GM10266 (cell line): ENCODE results near the gene KAZALD1.

Experiments used
- DNase-seq: peaks from one replicate; pipeline ENCODE4 v3.0.0; 2012; ENCODE audit errors: extremely low spot score
- TF ChIP-seq, protein P1 (sequence below): IDR thresholded peaks from 2 replicates; pipeline ENCODE4 v1.5.1; 2012; ENCODE audit warnings: mild to moderate bottlenecking, low read depth; ENCODE audit not compliant: control insufficient read depth, insufficient read depth; ENCODE audit errors: missing control alignments

The KAZALD1 gene

DNA sequence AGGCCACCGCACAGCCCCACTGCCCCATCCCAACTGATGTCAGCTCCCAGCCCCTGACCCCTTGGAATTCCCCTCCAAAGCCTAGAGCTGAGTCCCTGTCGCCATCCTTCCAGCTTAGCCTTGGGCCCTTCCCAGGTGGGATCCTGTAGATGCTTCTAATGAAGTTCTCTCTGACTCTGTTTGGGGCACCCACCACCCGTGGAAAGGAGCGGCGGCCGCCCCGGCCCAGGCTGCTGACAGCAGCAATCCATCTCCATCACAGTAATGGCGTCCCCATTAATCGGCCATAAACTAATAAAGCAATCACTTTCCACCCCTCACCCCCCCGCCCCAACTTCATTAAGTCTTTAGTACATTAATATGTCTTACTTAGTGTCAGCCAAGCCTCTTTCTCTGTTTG is 25.6 kb downstream of the KAZALD1 start:
- DNase-seq, result no peak
- TF ChIP-seq, protein P1, sequence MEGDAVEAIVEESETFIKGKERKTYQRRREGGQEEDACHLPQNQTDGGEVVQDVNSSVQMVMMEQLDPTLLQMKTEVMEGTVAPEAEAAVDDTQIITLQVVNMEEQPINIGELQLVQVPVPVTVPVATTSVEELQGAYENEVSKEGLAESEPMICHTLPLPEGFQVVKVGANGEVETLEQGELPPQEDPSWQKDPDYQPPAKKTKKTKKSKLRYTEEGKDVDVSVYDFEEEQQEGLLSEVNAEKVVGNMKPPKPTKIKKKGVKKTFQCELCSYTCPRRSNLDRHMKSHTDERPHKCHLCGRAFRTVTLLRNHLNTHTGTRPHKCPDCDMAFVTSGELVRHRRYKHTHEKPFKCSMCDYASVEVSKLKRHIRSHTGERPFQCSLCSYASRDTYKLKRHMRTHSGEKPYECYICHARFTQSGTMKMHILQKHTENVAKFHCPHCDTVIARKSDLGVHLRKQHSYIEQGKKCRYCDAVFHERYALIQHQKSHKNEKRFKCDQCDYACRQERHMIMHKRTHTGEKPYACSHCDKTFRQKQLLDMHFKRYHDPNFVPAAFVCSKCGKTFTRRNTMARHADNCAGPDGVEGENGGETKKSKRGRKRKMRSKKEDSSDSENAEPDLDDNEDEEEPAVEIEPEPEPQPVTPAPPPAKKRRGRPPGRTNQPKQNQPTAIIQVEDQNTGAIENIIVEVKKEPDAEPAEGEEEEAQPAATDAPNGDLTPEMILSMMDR, result no peak

DNA sequence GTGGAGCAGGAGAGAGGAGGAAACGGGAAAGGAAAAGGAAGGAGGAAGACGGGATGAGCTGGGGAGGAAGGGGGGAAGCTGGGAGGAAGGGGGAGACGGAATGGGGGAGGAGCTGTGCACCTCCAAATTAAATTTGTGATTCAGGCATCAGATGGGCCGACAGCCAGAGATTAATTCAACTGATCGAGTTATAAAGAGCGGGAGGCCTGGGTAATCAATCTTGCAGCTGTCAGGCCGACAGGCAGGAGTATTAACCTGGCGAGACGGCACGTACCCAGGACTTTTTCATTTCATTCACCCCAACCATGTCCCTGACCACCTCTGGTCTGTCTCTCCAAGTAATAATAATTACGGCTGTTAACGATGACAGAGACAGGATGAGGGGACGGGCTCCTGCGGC is 26.2 kb downstream of the KAZALD1 start:
- TF ChIP-seq, protein P1, result no peak
- no peak for DNase-seq

DNA sequence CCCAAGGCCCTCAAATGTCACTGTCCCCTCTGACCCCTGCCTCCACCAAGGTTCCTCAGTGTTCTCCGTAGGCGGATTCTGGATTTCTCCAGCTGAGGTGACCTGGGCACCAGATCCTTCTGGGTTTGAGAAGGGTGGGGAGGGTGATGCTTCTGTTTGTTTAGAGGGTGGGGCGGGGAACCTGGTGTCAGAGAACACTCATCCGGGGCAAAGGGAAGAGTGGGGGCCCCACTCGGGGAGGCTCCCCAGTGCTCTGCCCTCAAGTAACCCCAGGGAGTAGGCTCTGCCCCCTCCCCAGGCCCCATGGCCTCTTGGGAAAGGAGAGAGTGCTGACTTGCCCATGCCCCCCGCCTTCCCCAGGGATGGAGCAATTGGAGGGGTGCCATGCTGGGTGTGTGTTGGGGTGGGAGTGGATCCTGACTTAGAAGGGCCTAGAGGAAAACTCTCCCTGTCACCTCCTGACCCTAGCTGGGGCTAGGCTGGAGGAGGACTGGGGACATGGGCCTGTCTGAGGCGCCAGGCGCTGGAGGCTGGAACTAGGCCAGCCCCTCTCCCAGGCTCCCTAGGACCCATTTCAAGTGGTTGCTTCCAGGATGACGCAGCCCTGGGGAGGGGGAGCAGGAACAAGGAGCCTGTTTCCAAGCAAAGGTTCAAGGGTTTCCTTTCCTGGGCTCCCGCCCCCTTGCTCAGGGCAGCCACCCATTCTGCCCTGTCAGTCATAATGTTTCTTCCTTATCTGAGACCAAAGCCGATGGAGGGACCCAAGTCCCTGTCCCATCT is 27.9 kb downstream of the KAZALD1 start:
- TF ChIP-seq, protein P1, result no peak
- DNase-seq, result no peak

DNA sequence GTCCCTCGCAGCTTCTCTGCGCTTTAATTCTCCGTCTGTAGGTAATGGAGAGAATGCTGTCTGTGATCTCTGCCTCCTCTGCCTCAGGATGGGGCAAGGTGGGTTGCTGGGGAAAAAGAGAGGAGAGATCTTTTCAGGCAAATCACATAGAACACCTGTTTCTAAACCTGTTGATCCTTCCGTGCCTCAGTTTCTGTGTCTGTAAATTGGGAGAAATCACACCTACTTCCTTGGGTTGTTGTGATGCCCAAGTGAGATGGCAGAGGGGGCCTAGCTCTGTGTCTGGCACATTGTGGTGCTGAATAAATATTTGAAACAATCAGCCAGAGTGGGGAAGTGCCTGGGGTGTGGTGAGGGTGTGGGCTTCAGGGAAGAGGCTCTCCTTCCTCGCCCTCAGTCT is 28.8 kb downstream of the KAZALD1 start:
- no peak for DNase-seq
- TF ChIP-seq, protein P1, result no peak

DNA sequence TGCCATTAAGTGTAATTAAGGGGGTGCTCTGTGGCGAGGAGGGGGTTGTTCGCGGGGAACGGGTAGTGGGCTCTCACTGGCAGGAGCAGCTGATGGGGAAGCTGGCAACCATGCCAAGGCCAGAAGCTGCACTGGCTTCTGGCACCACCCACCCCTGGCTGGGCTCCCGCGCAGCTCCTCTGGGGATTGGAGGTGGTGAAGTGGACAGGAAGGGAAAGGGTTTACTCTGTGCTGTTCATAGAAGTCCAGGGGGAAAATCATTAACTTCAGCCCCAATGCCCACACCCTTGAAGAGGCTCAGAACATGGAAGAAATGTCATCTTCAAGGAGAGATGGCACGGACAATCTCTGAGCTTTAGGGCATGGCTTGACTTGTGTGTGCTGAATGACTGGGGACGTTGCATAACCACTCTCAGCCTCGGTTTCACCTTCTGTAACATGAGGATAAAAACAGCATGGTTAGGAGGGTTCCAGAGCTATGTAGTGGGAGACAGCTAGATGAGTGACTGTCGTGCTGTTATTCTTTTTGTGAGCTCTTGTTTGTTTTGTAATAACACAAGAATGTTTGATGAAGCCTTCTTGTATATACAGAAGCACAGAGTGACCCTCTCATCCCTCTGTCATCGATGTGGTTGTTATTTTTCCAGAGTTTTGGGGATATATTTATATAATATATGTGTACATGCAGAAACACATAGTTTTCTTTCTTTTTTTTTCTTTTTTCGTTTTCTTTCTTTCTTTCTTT is 29.9 kb downstream of the KAZALD1 start:
- TF ChIP-seq, protein P1, result no peak
- no peak for DNase-seq

DNA sequence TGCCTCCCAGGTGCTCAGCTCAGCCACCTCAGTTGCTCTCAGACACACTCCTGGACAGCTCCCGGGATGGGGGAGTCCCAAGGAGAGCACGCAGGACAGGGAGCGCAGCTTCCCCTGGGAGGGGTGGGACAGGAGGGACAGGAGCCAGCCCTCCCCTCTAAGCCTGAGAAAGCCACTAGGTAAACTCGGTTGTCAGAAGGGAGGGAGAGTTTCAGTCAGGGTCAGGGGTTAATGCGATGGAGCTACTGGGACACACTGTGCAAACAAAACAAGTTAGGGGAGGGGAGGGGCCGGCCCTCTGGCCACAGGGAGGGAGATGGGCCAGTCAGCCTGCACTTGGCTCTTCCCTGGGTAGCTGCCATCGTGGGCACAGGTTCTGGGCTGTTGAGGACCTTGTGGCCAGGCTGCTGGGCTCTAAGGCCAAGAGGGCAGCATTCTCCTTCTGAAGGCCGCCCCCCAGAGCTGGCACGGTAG is 31.1 kb downstream of the KAZALD1 start:
- TF ChIP-seq, protein P1, result no peak
- DNase-seq, result no peak

DNA sequence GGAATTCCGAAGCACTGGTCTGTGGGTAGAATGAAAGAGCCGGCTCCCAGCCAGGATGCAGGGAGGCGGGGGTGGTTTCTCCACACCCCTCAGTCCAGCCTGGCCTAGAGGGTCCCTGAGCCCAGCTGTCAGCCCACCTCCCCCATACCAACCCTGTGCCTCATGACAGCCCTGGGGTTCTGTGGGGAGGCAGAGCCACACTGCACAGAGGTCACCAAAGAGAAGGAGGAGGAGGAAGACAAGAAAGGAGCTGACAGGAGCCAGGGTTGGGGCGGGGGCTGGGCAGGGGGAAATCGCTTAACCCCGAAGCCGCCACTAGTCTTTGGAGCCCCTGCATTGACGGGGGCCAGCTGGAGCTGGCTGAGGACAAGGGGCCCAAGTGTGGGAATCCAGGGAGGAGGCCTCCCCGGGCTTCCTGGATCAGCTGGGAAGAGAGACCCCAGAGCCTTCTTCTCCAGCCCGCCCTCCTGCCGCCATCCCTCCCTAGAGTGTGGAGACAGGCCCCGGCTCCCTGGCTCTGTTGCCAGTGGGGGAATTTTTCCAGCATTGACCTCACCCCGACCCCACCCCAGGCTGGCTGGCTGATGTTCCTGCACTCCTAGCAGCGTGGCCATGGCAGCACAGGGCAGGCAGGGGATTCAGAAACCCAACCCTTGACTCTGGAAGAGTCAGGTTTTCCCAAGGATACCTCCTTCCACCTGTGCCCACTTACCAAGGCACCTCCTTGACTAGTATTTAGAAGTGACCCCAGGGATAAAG is 32.5 kb downstream of the KAZALD1 start:
- TF ChIP-seq, protein P1, result no peak
- DNase-seq, result no peak
